ENCODE measurements around the gene ARPP21.

ARPP21 gene

GRCh38 chr3:35647461-35647860 lies 8.1 kb downstream of the ARPP21 start (continued):
- TF ChIP-seq, protein P1, sequence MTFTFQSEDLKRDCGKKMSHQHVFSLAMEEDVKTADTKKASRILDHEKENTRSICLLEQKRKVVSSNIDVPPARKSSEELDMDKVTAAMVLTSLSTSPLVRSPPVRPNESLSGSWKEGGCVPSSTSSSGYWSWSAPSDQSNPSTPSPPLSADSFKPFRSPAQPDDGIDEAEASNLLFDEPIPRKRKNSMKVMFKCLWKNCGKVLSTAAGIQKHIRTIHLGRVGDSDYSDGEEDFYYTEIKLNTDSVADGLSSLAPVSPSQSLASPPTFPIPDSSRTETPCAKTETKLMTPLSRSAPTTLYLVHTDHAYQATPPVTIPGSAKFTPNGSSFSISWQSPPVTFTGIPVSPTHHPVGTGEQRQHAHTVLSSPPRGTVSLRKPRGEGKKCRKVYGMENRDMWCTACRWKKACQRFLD (tag by site-specific recombination; IDR thresholded peaks at IDR 0.05): no peak
- no peak for TF ChIP-seq ZNF777 (tag by site-specific recombination; IDR thresholded peaks at IDR 0.05; ENCODE audit: borderline replicate concordance)

GRCh38 chr3:35648347-35648746 lies 9.0 kb downstream of the ARPP21 start:
- no peaks in the 10 kb centered on the region for H3K4me1 ChIP-seq (ENCODE audit: control insufficient read depth, insufficient read depth, low read length)
- H3K36me3 ChIP-seq (ENCODE audit: control insufficient read depth in 2 of 2, insufficient read depth in 1 of 2, low read length in 2 of 2): no peaks in the 10 kb centered on the region
- ChIA-PET CTCF (no interaction called here), POLR2A (no interaction called here)
- H3K9me3 ChIP-seq (ENCODE audit: control insufficient read depth, insufficient read depth, low read depth, low read length): no peaks in the 10 kb centered on the region
- no peak overlapping the region for H3K27ac ChIP-seq (ENCODE audit: extremely low read depth, low read depth, low read length)
- no peak overlapping the region for H3K4me3 ChIP-seq (ENCODE audit: low read depth, low read length)
- TF ChIP-seq ZNF114 (tag by site-specific recombination; IDR thresholded peaks at IDR 0.05): no peak
- no peak for TF ChIP-seq ZNF404 (tag by site-specific recombination; IDR thresholded peaks at IDR 0.05)
- TF ChIP-seq, protein P2, sequence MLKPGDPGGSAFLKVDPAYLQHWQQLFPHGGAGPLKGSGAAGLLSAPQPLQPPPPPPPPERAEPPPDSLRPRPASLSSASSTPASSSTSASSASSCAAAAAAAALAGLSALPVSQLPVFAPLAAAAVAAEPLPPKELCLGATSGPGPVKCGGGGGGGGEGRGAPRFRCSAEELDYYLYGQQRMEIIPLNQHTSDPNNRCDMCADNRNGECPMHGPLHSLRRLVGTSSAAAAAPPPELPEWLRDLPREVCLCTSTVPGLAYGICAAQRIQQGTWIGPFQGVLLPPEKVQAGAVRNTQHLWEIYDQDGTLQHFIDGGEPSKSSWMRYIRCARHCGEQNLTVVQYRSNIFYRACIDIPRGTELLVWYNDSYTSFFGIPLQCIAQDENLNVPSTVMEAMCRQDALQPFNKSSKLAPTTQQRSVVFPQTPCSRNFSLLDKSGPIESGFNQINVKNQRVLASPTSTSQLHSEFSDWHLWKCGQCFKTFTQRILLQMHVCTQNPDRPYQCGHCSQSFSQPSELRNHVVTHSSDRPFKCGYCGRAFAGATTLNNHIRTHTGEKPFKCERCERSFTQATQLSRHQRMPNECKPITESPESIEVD (tag by site-specific recombination; IDR thresholded peaks at IDR 0.05): no peak
- TF ChIP-seq ZNF585B (tag by site-specific recombination; IDR thresholded peaks at IDR 0.05): no peak
- no peak for TF ChIP-seq ZNF488 (tag by site-specific recombination; IDR thresholded peaks at IDR 0.05)
- TF ChIP-seq ZNF610 (tag by site-specific recombination; IDR thresholded peaks at IDR 0.05; ENCODE audit: borderline replicate concordance): no peak
- TF ChIP-seq, protein P3, sequence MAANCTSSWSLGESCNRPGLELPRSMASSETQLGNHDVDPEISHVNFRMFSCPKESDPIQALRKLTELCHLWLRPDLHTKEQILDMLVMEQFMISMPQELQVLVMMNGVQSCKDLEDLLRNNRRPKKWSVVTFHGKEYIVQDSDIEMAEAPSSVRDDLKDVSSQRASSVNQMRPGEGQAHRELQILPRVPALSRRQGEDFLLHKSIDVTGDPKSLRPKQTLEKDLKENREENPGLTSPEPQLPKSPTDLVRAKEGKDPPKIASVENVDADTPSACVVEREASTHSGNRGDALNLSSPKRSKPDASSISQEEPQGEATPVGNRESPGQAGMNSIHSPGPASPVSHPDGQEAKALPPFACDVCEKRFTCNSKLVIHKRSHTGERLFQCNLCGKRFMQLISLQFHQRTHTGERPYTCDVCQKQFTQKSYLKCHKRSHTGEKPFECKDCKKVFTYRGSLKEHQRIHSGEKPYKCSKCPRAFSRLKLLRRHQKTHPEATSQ (tag by site-specific recombination; IDR thresholded peaks at IDR 0.05): no peak

- ChIA-PET CTCF (no interaction called here), POLR2A (no interaction called here)
- Histone ChIP-seq H3K36me3 (ENCODE audit: control insufficient read depth in 2 of 2, insufficient read depth in 1 of 2, low read length in 2 of 2) (no peaks in the 10 kb centered on the region), H3K4me3 (ENCODE audit: low read depth, low read length) (no peak overlapping the region), H3K27ac (ENCODE audit: extremely low read depth, low read depth, low read length) (no peak overlapping the region), H3K4me1 (ENCODE audit: control insufficient read depth, insufficient read depth, low read length) (no peaks in the 10 kb centered on the region), H3K9me3 (ENCODE audit: control insufficient read depth, insufficient read depth, low read depth, low read length) (no peaks in the 10 kb centered on the region)
- no peak for TF ChIP-seq ZNF776 (tag by site-specific recombination; IDR thresholded peaks at IDR 0.05; ENCODE audit: borderline replicate concordance)
- no peak for TF ChIP-seq YY2 (tag by site-specific recombination; IDR thresholded peaks at IDR 0.05)
- no peak for TF ChIP-seq ZNF148 (tag by site-specific recombination; IDR thresholded peaks at IDR 0.05; ENCODE audit: borderline replicate concordance)
- no peak for TF ChIP-seq MZF1 (tag by site-specific recombination; IDR thresholded peaks at IDR 0.05; ENCODE audit: borderline replicate concordance)
- no peak for TF ChIP-seq ZNF626 (tag by site-specific recombination; IDR thresholded peaks at IDR 0.05)
- TF ChIP-seq ZNF473 (tag by site-specific recombination; IDR thresholded peaks at IDR 0.05): no peak
- TF ChIP-seq ZNF596 (tag by site-specific recombination; IDR thresholded peaks at IDR 0.05): no peak
- no peak for TF ChIP-seq ZNF707 (tag by site-specific recombination; IDR thresholded peaks at IDR 0.05)
- TF ChIP-seq, protein P4, sequence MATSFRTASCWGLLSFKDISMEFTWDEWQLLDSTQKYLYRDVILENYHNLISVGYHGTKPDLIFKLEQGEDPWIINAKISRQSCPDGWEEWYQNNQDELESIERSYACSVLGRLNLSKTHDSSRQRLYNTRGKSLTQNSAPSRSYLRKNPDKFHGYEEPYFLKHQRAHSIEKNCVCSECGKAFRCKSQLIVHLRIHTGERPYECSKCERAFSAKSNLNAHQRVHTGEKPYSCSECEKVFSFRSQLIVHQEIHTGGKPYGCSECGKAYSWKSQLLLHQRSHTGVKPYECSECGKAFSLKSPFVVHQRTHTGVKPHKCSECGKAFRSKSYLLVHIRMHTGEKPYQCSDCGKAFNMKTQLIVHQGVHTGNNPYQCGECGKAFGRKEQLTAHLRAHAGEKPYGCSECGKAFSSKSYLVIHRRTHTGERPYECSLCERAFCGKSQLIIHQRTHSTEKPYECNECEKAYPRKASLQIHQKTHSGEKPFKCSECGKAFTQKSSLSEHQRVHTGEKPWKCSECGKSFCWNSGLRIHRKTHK (tag by site-specific recombination; IDR thresholded peaks at IDR 0.05): no peak
- TF ChIP-seq ZNF248 (tag by site-specific recombination; IDR thresholded peaks at IDR 0.05): no peak
- TF ChIP-seq REPIN1 (tag by site-specific recombination; IDR thresholded peaks at IDR 0.05; ENCODE audit: low read depth): no peak
These were observed 10.1 kb downstream of the ARPP21 start for GRCh38 chr3:35649405-35649804.
